ENCODE measurements around the gene ACOX3.

ACOX3 gene

GRCh38 chr4:8376361-8377102 lies 64.0 kb downstream of the ACOX3 start:
- Histone ChIP-seq H3K27me3 (no peaks in the 10 kb centered on the region), H3K27ac (no peak overlapping the region), H3K4me3 (ENCODE audit: low read depth in 1 of 2, low read length in 1 of 2) (no peak overlapping the region), H3K9me3 (no peaks in the 10 kb centered on the region), H3K36me3 (peaks cover 8% of the 10 kb centered on the region), H3K4me1 (ENCODE audit: control insufficient read depth in 1 of 2, insufficient read depth in 1 of 2, low read depth in 1 of 2, low read length in 1 of 2) (no peaks in the 10 kb centered on the region)
- no peak for TF ChIP-seq CTCF (IDR thresholded peaks at IDR 0.05)

GRCh38 chr4:8374851-8375649 lies 65.5 kb downstream of the ACOX3 start:
- H3K4me1 ChIP-seq (ENCODE audit: control insufficient read depth in 1 of 2, insufficient read depth in 1 of 2, low read depth in 1 of 2, low read length in 1 of 2), result no peaks in the 10 kb centered on the region
- H3K9me3 ChIP-seq, result no peaks in the 10 kb centered on the region
- H3K4me3 ChIP-seq (ENCODE audit: low read depth in 1 of 2, low read length in 1 of 2), result no peak overlapping the region
- H3K27ac ChIP-seq, result no peak overlapping the region
- H3K27me3 ChIP-seq, result no peaks in the 10 kb centered on the region
- H3K36me3 ChIP-seq, result peaks cover 8% of the 10 kb centered on the region
- no peak for TF ChIP-seq CTCF (IDR thresholded peaks at IDR 0.05)

GRCh38 chr4:8373973-8374545 lies 66.5 kb downstream of the ACOX3 start:
- Histone ChIP-seq H3K27ac (no peak overlapping the region), H3K9me3 (no peaks in the 10 kb centered on the region), H3K27me3 (no peaks in the 10 kb centered on the region), H3K36me3 (peaks cover 4% of the 10 kb centered on the region), H3K4me1 (ENCODE audit: control insufficient read depth in 1 of 2, insufficient read depth in 1 of 2, low read depth in 1 of 2, low read length in 1 of 2) (no peaks in the 10 kb centered on the region), H3K4me3 (ENCODE audit: low read depth in 1 of 2, low read length in 1 of 2) (no peak overlapping the region)
- TF ChIP-seq CTCF (IDR thresholded peaks at IDR 0.05), result no peak

DNA sequence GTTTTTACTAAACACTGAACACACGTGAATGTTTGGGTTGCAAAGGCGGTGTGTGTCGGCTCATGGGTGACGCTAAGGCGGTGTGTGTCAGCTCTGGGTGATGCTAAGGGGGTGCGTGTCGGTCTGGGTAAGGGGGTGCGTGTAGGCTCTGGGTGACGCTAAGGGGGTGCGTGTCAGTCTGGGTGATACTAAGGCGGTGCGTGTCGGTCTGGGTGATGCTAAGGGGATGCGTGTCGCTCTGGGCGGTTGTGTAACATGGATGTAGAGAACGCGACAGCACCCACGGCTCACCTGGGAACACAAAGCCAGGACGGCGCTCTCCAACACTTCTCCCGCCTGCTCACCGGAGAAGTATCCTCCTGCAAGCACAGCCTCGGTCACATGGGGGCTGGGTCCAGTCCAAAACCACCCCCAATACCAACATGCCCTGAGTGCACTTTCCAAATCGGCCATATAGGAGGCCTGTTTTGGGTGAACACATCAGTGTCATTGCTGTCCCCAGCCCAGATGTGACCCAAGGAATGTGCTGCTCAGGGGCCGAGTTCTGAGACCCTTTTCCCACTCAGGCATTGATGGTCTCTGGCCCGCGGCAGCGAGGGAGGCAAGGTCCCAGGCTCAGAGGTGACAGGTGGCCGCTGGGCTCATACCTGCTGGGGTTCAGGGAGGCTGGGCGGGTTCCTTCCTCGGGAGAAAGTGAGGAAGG lies 67.1 kb downstream of the ACOX3 start:
- Histone ChIP-seq H3K4me1 (ENCODE audit: control insufficient read depth in 1 of 2, insufficient read depth in 1 of 2, low read depth in 1 of 2, low read length in 1 of 2) (no peaks in the 10 kb centered on the region), H3K4me3 (ENCODE audit: low read depth in 1 of 2, low read length in 1 of 2) (no peak overlapping the region), H3K9me3 (no peaks in the 10 kb centered on the region), H3K27ac (no peak overlapping the region), H3K36me3 (no peaks in the 10 kb centered on the region), H3K27me3 (no peaks in the 10 kb centered on the region)
- no peak for TF ChIP-seq CTCF (IDR thresholded peaks at IDR 0.05)

- Histone ChIP-seq H3K4me1 (ENCODE audit: control insufficient read depth in 1 of 2, insufficient read depth in 1 of 2, low read depth in 1 of 2, low read length in 1 of 2) (no peaks in the 10 kb centered on the region), H3K9me3 (no peaks in the 10 kb centered on the region), H3K36me3 (no peaks in the 10 kb centered on the region), H3K27ac (no peak overlapping the region), H3K4me3 (ENCODE audit: low read depth in 1 of 2, low read length in 1 of 2) (no peak overlapping the region), H3K27me3 (no peaks in the 10 kb centered on the region)
- TF ChIP-seq CTCF (IDR thresholded peaks at IDR 0.05), result no peak
These were observed 68.0 kb downstream of the ACOX3 start for GRCh38 chr4:8372506-8372905.

Measured in neutrophil (primary cell).